Naive thymus-derived CD4-positive, alpha-beta T cell (primary cell): ENCODE results near the gene CFDP1. TPM values are rescaled to one million over a fixed set of nuclear protein-coding genes. Genes with fewer than 3 reads are reported as not detected.

Experiments
- ATAC-seq: fragments of 150-1000 bp; cut with Tn5 transposase; 2 replicates; pipeline ENCODE4 v1.10.0; 2021; ENCODE audit warnings: mild to moderate bottlenecking, moderate library complexity
- CTCF ChIA-PET: fragments of 350-600 bp; sonication (Branson Sonifier 250); formaldehyde crosslinking; loops from one replicate; lab custom pipeline; 2021; ENCODE audit warnings: antibody characterized with exemption; lab: Charles Lee
- POLR2A ChIA-PET: fragments of 350-600 bp; sonication (Branson Sonifier 250); formaldehyde crosslinking; loops from one replicate; lab custom pipeline; 2021; ENCODE audit warnings: antibody characterized with exemption, inconsistent platforms; lab: Charles Lee
- DNase-seq, 9 donors: peaks; one replicate each; pipeline versions ENCODE4 v3.0.0 to v3.0.0-alpha.2; 2020 to 2022; ENCODE audit warnings: mixed read lengths in 1 of 9
- H3K27ac ChIP-seq: one replicate; pipeline ENCODE4 v1.7.0; 2013; ENCODE audit warnings: mild to moderate bottlenecking, low read depth, low read length, moderate library complexity
- H3K27me3 ChIP-seq, 2 donors: one replicate each; pipeline ENCODE4 v1.7.0; 2013; ENCODE audit warnings: low read length in 2 of 2, mild to moderate bottlenecking in 2 of 2, moderate library complexity in 2 of 2; ENCODE audit not compliant: control insufficient read depth in 2 of 2, insufficient read depth in 2 of 2
- H3K36me3 ChIP-seq, 3 experiments: 1 replicate in 2 of 3; 2 replicates in 1 of 3; pipeline ENCODE4 v1.7.0; 2013; ENCODE audit warnings: low read length in 3 of 3, mild to moderate bottlenecking in 3 of 3, moderate library complexity in 1 of 3; ENCODE audit not compliant: insufficient read depth in 3 of 3, control insufficient read depth in 2 of 3
- H3K4me1 ChIP-seq, 2 donors: one replicate each; pipeline ENCODE4 v1.7.0; 2013; ENCODE audit warnings: low read length in 2 of 2, mild to moderate bottlenecking in 2 of 2, moderate library complexity in 1 of 2; ENCODE audit not compliant: control insufficient read depth in 2 of 2, insufficient read depth in 2 of 2
- H3K4me3 ChIP-seq: 2 replicates; pipeline ENCODE4 v1.7.0; 2013; ENCODE audit warnings: mild to moderate bottlenecking, low read length
- H3K9me3 ChIP-seq, 3 experiments: 1 replicate in 2 of 3; 2 replicates in 1 of 3; pipeline ENCODE4 v1.7.0; 2013; ENCODE audit warnings: low read length in 3 of 3; ENCODE audit not compliant: control insufficient read depth in 2 of 3
- H3K27ac Mint-ChIP-seq, 9 donors: one replicate each; pipeline ENCODE4 v1.8.0; 2020 to 2022; ENCODE audit warnings: mixed read lengths in 9 of 9, mild to moderate bottlenecking in 8 of 9, moderate library complexity in 5 of 9, inconsistent platforms in 2 of 9
- H3K27me3 Mint-ChIP-seq, 5 donors: one replicate each; pipeline ENCODE4 v1.8.0; 2021 to 2022; ENCODE audit warnings: mixed read lengths in 5 of 5, mild to moderate bottlenecking in 1 of 5
- H3K36me3 Mint-ChIP-seq, 5 donors: one replicate each; pipeline ENCODE4 v1.8.0; 2020 to 2022; ENCODE audit warnings: mixed read lengths in 5 of 5, mild to moderate bottlenecking in 3 of 5, inconsistent platforms in 1 of 5
- H3K4me1 Mint-ChIP-seq, 7 donors: one replicate each; pipeline ENCODE4 v1.8.0; 2020 to 2022; ENCODE audit warnings: mixed read lengths in 7 of 7, mild to moderate bottlenecking in 3 of 7, inconsistent platforms in 1 of 7
- H3K4me3 Mint-ChIP-seq, 10 donors: one replicate each; pipeline ENCODE4 v1.8.0; 2020 to 2022; ENCODE audit warnings: mild to moderate bottlenecking in 10 of 10, mixed read lengths in 10 of 10, moderate library complexity in 6 of 10, inconsistent platforms in 2 of 10
- H3K9me3 Mint-ChIP-seq, 11 donors: one replicate each; pipeline ENCODE4 v1.8.0; 2020 to 2022; ENCODE audit warnings: mixed read lengths in 11 of 11, mild to moderate bottlenecking in 4 of 11, inconsistent platforms in 1 of 11, moderate library complexity in 1 of 11
- intact Hi-C, 2 donors: fragments of 100-400 bp; cut with micrococcal nuclease; formaldehyde crosslinking; loops; one replicate each; pipeline ENCODE4 v1.15.1; 2023
- polyA plus RNA-seq, 2 donors: library from polyadenylated mRNA; unstranded; fragments of 300-500 nt; fragmentation: Illumina TruSeq; gene quantifications; one replicate each; pipeline ENCODE4 v1.2.3, GENCODE V29; 2021
- total RNA-seq, 6 experiments: library from RNA in 5 of 6; stranded (reverse) in 5 of 6; gene quantifications; 1 replicate in 5 of 6; 2 replicates in 1 of 6; pipeline ENCODE4 v1.2.3 and lab custom pipeline; 2021 to 2026

The CFDP1 gene
- total and polyA plus RNA-seq, 7 experiments from 2014 or later, result 34.9 to 42.1 (median 39.4) TPM

GRCh38 chr16:75477680-75478473 lies 44.6 kb upstream of the CFDP1 start:
- Mint-ChIP-seq H3K4me3 (no peak overlapping the region), H3K36me3 (no peaks in the 10 kb centered on the region), H3K27ac (no peak overlapping the region), H3K9me3 (peaks cover 0 to 5% (median 0%) of the 10 kb centered on the region in 11 donors), H3K4me1 (peaks cover 0 to 5% (median 0%) of the 10 kb centered on the region in 7 donors), H3K27me3 (peaks cover 0 to 17% (median 8%) of the 10 kb centered on the region in 5 donors)
- POLR2A ChIA-PET, result no interaction called here
- Histone ChIP-seq H3K36me3 (no peaks in the 10 kb centered on the region), H3K4me3 (no peak overlapping the region), H3K27ac (no peak overlapping the region), H3K4me1 (no peaks in the 10 kb centered on the region), H3K27me3 (no peaks in the 10 kb centered on the region), H3K9me3 (no peaks in the 10 kb centered on the region)
- DNase-seq (no peak), ATAC-seq (peak; percentile 71)
- CTCF ChIA-PET, result interaction anchor here (0.7 kb wide), 1 partner anchor 741 kb away, joined by 3 read pairs; no protein-coding TSS in a partner anchor
- intact Hi-C loops, result no loop called here

GRCh38 chr16:75476817-75477216 lies 43.5 kb upstream of the CFDP1 start:
- DNase-seq (no peak), ATAC-seq (no peak)
- peaks cover 0 to 5% (median 0%) of the 10 kb centered on the region in 11 donors for H3K9me3 Mint-ChIP-seq

DNA sequence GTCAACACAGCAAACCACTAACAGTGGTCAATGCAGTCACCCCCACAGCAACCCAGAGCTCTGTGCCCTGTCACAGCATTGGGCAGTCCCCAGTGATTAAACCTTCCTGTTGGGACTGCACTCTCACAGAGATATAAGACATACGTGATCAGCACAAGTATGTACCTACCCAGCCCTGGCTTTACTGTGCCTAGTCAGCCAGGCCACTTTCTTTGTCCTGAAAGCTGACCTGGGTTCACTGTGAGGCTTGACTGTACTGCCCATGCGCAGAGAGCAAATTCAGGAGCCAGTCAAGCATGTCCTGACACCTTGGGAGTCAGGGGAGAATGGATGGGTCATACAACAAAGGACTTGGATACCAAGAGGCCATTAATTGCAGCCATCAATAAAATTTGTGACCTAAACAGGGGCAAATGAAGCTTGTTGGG lies 42.1 kb upstream of the CFDP1 start:
- H3K27ac ChIP-seq, result no peak overlapping the region
- ATAC-seq (no peak), DNase-seq (no peak)
- no peaks in the 10 kb centered on the region for H3K9me3 ChIP-seq
- Mint-ChIP-seq H3K36me3 (no peaks in the 10 kb centered on the region), H3K27ac (no peak overlapping the region), H3K4me1 (peaks cover 0 to 7% (median 4%) of the 10 kb centered on the region in 7 donors), H3K4me3 (no peak overlapping the region), H3K9me3 (peaks cover 0 to 5% (median 0%) of the 10 kb centered on the region in 11 donors), H3K27me3 (peaks cover 0 to 10% (median under 1%) of the 10 kb centered on the region in 5 donors)
- CTCF ChIA-PET, result interaction anchor here (0.6 to 1.3 kb wide), 2 partner anchors 11 to 161 kb away, joined by 3 to 4 read pairs; partner anchors contain the start of gene TMEM170A
- no peaks in the 10 kb centered on the region for H3K27me3 ChIP-seq
- no peak overlapping the region for H3K4me3 ChIP-seq
- H3K4me1 ChIP-seq, result no peaks in the 10 kb centered on the region
- POLR2A ChIA-PET, result no interaction called here
- no peaks in the 10 kb centered on the region for H3K36me3 ChIP-seq
- intact Hi-C loops, result no loop called here

More at GRCh38 chr16:75476817-75477216, 43.5 kb upstream of the CFDP1 start:
- no peaks in the 10 kb centered on the region for H3K4me1 ChIP-seq
- H3K9me3 ChIP-seq, result no peaks in the 10 kb centered on the region
- no peak overlapping the region for H3K4me3 ChIP-seq
- intact Hi-C loops, result no loop called here
- Mint-ChIP-seq H3K27me3 (peaks cover 0 to 15% (median 8%) of the 10 kb centered on the region in 5 donors), H3K4me1 (peaks cover 0 to 7% (median 2%) of the 10 kb centered on the region in 7 donors), H3K36me3 (no peaks in the 10 kb centered on the region), H3K27ac (no peak overlapping the region), H3K4me3 (no peak overlapping the region)
- H3K27ac ChIP-seq, result no peak overlapping the region
- H3K36me3 ChIP-seq, result no peaks in the 10 kb centered on the region
- H3K27me3 ChIP-seq, result no peaks in the 10 kb centered on the region
- CTCF ChIA-PET, result interaction anchor here (0.6 to 1.3 kb wide), 2 partner anchors 12 to 294 kb away, joined by 3 to 4 read pairs; partner anchors contain the start of gene TMEM170A
- POLR2A ChIA-PET, result no interaction called here

GRCh38 chr16:75472908-75473877 lies 39.9 kb upstream of the CFDP1 start:
- Histone ChIP-seq H3K4me1 (no peaks in the 10 kb centered on the region), H3K9me3 (no peaks in the 10 kb centered on the region), H3K27ac (no peak overlapping the region), H3K36me3 (no peaks in the 10 kb centered on the region), H3K27me3 (no peaks in the 10 kb centered on the region), H3K4me3 (no peak overlapping the region)
- Mint-ChIP-seq H3K4me3 (no peak overlapping the region), H3K27me3 (peaks cover 0 to 10% (median 0%) of the 10 kb centered on the region in 5 donors), H3K4me1 (peaks cover 0 to 7% (median 4%) of the 10 kb centered on the region in 7 donors), H3K9me3 (peaks cover 0 to 2% (median 0%) of the 10 kb centered on the region in 11 donors), H3K36me3 (no peaks in the 10 kb centered on the region), H3K27ac (no peak overlapping the region)
- ChIA-PET CTCF (interaction anchor here (1.2 to 1.8 kb wide), 4 partner anchors 15 to 292 kb away, joined by 4 to 12 read pairs (median 4); no protein-coding TSS in a partner anchor), POLR2A (interaction anchor here (1.1 kb wide), 1 partner anchor 40 kb away, joined by 3 read pairs; the partner anchor contains the start of gene CFDP1)
- intact Hi-C loops, result no loop called here
- ATAC-seq (no peak), DNase-seq (no peak)

- DNase-seq, result peak in 6 of 9 donors; percentile 15 to 48 (median 38)
These were observed 38.7 kb upstream of the CFDP1 start for GRCh38 chr16:75471723-75472633.

More at GRCh38 chr16:75471723-75472633, 38.7 kb upstream of the CFDP1 start:
- no peak overlapping the region for H3K4me3 ChIP-seq
- H3K27ac ChIP-seq, result no peak overlapping the region
- ATAC-seq, result peak; percentile 91
- Mint-ChIP-seq H3K9me3 (peaks cover 0 to 2% (median 0%) of the 10 kb centered on the region in 11 donors), H3K36me3 (no peaks in the 10 kb centered on the region), H3K4me1 (peaks cover 0 to 6% (median 4%) of the 10 kb centered on the region in 7 donors), H3K4me3 (no peak overlapping the region), H3K27me3 (peaks cover 0 to 5% (median 0%) of the 10 kb centered on the region in 5 donors), H3K27ac (peak overlapping the region in 1 of 9 donors; percentile 81)
- no peaks in the 10 kb centered on the region for H3K27me3 ChIP-seq
- intact Hi-C loops, result loop anchor here (1.0 kb wide), 5 partner anchors 45 to 1699 kb away; partner anchors contain the start of gene GABARAPL2 (in 1 of the 2)
- no peaks in the 10 kb centered on the region for H3K9me3 ChIP-seq
- ChIA-PET POLR2A (interaction anchor here (0.8 kb wide), 1 partner anchor 48 kb away, joined by 5 read pairs; no protein-coding TSS in a partner anchor), CTCF (interaction anchor here (0.6 to 1.8 kb wide), 10 partner anchors 14 to 770 kb away, joined by 3 to 12 read pairs (median 4); partner anchors contain the start of genes CHST6, KARS1 and TERF2IP)
- no peaks in the 10 kb centered on the region for H3K36me3 ChIP-seq
- no peaks in the 10 kb centered on the region for H3K4me1 ChIP-seq
